HL-60 (cell line): Measurements from ENCODE around the gene PASD1.

Experiments used
- DNase-seq, 2 experiments: peaks; one replicate each; pipeline ENCODE4 v3.0.0-alpha.2; 2010 to 2020; ENCODE audit warnings: low read depth in 1 of 2, low spot score in 1 of 2
- H3K27ac ChIP-seq: fragments of 250-450 bp; sonication (Bioruptor Pico); replicated peaks from 2 replicates; pipeline ENCODE4 v1.5.1; 2020; ENCODE audit warnings: mild to moderate bottlenecking, moderate library complexity
- H3K27me3 ChIP-seq: fragments of 250-450 bp; sonication (Bioruptor Pico); 2 replicates; pipeline ENCODE4 v1.5.1; 2021; ENCODE audit warnings: mild to moderate bottlenecking, moderate library complexity; ENCODE audit not compliant: insufficient read depth, poor library complexity, severe bottlenecking
- H3K4me3 ChIP-seq: replicated peaks from 2 replicates; pipeline ENCODE4 v1.5.1; 2011; ENCODE audit warnings: mild to moderate bottlenecking, control low read depth, low read length; ENCODE audit not compliant: insufficient read depth
- GABPA ChIP-seq: IDR thresholded peaks from 2 replicates; pipeline ENCODE4 v1.6.1; 2012; ENCODE audit warnings: low read depth
- POLR2AphosphoS5 ChIP-seq: IDR thresholded peaks from 2 replicates; pipeline ENCODE4 v1.6.1; 2012; ENCODE audit warnings: low read depth
- SPI1 ChIP-seq: IDR thresholded peaks from 2 replicates; pipeline ENCODE4 v1.6.1; 2012; ENCODE audit warnings: low read depth, mild to moderate bottlenecking, borderline replicate concordance
- TF ChIP-seq, protein P1 (sequence below): IDR thresholded peaks from one replicate; pipeline ENCODE4 v1.5.1; 2011; ENCODE audit warnings: low read length, control low read depth, inconsistent platforms; ENCODE audit not compliant: insufficient read depth
- TF ChIP-seq, protein P2 (sequence below): IDR thresholded peaks from 2 replicates; pipeline ENCODE4 v1.6.1; 2012; ENCODE audit warnings: low read depth; ENCODE audit not compliant: insufficient replicate concordance

The PASD1 gene

GRCh38 chrX:151722241-151722846 is 158.9 kb downstream of the PASD1 start:
- no peak for DNase-seq
- H3K27me3 ChIP-seq = no peaks in the 10 kb centered on the region
- no peak overlapping the region for H3K4me3 ChIP-seq
- TF ChIP-seq, protein P1, sequence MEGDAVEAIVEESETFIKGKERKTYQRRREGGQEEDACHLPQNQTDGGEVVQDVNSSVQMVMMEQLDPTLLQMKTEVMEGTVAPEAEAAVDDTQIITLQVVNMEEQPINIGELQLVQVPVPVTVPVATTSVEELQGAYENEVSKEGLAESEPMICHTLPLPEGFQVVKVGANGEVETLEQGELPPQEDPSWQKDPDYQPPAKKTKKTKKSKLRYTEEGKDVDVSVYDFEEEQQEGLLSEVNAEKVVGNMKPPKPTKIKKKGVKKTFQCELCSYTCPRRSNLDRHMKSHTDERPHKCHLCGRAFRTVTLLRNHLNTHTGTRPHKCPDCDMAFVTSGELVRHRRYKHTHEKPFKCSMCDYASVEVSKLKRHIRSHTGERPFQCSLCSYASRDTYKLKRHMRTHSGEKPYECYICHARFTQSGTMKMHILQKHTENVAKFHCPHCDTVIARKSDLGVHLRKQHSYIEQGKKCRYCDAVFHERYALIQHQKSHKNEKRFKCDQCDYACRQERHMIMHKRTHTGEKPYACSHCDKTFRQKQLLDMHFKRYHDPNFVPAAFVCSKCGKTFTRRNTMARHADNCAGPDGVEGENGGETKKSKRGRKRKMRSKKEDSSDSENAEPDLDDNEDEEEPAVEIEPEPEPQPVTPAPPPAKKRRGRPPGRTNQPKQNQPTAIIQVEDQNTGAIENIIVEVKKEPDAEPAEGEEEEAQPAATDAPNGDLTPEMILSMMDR = no peak
- TF ChIP-seq SPI1 (no peak), GABPA (no peak), POLR2AphosphoS5 (no peak)
- TF ChIP-seq, protein P2, sequence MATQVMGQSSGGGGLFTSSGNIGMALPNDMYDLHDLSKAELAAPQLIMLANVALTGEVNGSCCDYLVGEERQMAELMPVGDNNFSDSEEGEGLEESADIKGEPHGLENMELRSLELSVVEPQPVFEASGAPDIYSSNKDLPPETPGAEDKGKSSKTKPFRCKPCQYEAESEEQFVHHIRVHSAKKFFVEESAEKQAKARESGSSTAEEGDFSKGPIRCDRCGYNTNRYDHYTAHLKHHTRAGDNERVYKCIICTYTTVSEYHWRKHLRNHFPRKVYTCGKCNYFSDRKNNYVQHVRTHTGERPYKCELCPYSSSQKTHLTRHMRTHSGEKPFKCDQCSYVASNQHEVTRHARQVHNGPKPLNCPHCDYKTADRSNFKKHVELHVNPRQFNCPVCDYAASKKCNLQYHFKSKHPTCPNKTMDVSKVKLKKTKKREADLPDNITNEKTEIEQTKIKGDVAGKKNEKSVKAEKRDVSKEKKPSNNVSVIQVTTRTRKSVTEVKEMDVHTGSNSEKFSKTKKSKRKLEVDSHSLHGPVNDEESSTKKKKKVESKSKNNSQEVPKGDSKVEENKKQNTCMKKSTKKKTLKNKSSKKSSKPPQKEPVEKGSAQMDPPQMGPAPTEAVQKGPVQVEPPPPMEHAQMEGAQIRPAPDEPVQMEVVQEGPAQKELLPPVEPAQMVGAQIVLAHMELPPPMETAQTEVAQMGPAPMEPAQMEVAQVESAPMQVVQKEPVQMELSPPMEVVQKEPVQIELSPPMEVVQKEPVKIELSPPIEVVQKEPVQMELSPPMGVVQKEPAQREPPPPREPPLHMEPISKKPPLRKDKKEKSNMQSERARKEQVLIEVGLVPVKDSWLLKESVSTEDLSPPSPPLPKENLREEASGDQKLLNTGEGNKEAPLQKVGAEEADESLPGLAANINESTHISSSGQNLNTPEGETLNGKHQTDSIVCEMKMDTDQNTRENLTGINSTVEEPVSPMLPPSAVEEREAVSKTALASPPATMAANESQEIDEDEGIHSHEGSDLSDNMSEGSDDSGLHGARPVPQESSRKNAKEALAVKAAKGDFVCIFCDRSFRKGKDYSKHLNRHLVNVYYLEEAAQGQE = no peak
- H3K27ac ChIP-seq = no peak overlapping the region

DNA sequence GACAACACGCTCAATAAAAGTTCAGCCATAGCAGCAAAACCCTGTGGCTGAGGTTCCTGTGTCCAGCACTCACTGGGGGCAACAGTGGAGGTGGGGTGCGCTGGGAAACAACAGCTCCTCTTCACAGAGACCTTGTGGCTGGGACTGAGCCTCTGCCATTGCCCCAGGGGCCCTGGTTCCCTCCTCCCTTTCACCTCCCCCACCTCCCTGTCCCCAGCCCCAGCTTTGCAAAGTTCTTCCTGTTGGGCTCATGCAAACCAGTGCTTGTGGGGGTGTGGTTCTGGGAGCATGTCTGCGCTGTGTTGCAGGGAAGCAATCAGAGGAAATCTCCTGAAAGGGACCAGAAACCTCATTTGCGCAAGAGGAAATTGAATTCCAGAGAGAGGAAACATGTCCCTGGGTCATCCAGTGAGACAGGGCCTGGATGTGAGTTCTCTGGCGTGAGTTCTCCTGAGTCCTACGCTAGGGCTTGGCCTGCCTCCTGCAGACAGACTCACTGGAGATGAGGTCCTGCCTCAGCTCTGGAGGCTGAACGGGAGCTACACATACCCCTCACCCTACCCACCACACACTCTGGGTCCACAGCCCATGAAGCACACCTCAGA is 159.8 kb downstream of the PASD1 start:
- H3K4me3 ChIP-seq = no peak overlapping the region
- H3K27me3 ChIP-seq = no peaks in the 10 kb centered on the region
- no peak for DNase-seq
- H3K27ac ChIP-seq = no peak overlapping the region
- no peak for TF ChIP-seq SPI1
- TF ChIP-seq, protein P1 = no peak
- no peak for TF ChIP-seq GABPA
- no peak for TF ChIP-seq POLR2AphosphoS5
- TF ChIP-seq, protein P2 = no peak

GRCh38 chrX:151724563-151725337 is 161.3 kb downstream of the PASD1 start:
- Histone ChIP-seq H3K27me3 (no peaks in the 10 kb centered on the region), H3K27ac (no peak overlapping the region)
- DNase-seq = no peak

More at GRCh38 chrX:151724563-151725337, 161.3 kb downstream of the PASD1 start:
- TF ChIP-seq SPI1 (no peak), POLR2AphosphoS5 (no peak), GABPA (no peak)
- TF ChIP-seq, protein P1 = no peak
- TF ChIP-seq, protein P2 = no peak
- H3K4me3 ChIP-seq = no peak overlapping the region
